ENCODE measurements around the gene MAP7D1. TPM values are rescaled to one million over a fixed set of nuclear protein-coding genes. Genes with fewer than 3 reads are reported as not detected.

MAP7D1 gene
- total RNA-seq, 1 donor: 142 TPM

DNA sequence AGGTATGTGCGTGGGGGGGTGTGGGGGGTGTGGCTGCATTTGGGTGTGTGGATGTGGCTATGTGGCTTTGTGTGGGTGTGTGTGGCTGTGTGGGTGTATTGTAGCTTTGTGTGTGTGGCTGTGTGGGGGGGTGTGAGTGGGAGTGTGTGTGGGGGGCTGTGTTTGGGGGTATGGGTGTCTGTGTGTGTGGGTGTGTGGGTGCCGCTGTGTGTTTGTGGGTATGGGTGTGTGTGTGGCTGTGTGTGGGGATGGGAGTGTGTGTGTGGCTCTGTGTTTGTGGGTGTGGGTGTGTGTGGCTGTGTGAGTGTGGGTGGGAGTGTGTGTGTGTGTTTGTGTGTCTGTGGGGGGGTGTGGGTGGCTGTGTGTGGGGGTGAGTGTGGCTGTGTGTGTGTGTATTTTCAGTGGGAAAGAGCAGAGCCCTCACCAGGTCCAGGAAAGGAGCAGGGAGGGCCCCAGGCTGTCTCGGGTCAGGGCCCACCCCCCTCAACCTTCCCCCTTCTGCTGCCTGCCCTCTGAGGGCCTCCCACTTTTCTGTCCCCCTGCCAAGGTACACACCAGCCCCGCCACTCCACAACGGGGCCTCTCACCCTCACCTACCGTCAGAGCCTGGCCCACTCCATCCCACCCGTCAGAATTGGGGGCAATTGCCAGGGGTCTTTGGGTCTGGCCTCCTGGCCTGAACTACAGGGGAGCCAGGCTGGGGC lies 29.0 kb upstream of the MAP7D1 start:
- DNase-seq (ENCODE audit: low read depth): no peak

DNA sequence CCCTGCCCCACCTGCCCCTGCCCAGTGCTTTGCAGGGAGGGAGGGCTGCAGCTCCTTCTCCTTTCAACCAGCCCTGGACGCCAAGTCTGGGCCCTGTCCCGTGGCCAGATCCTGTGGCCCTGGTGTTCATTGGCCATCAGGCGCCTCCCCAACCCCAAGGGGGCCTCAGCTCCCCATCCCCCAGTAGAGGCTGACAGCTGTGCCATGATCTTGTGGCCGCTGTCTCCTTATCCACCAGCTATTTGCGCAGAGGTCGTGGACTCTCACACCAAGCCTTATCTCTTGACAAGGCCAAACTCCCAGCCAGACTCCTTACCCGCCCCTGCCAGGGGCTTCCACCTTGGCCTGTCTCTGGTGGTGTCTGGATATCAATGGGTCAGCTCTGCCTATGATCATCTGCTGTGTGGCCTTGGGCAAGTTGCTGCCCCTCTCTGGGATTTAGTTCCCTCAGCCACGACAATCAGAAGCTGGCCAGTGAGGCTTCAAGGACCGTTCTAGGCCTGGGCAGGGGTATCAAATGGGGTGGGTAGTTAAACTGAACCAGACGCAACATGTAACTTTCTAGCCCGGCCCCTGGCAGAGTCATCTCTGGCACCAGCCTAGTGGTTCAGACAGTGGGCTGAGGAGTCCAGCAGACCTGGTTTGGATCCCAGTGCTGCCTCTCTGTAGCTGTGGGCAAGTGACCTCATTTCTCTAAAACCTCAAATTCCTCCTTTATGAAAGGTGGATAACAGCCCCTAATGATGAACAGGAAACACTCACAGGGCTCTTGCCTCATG lies 27.6 kb upstream of the MAP7D1 start:
- peak; percentile 56 for DNase-seq (ENCODE audit: low read depth)
- H3K4me3 ChIP-seq (ENCODE audit: low read depth, low read length): no peak overlapping the region
- TF ChIP-seq, protein P1, sequence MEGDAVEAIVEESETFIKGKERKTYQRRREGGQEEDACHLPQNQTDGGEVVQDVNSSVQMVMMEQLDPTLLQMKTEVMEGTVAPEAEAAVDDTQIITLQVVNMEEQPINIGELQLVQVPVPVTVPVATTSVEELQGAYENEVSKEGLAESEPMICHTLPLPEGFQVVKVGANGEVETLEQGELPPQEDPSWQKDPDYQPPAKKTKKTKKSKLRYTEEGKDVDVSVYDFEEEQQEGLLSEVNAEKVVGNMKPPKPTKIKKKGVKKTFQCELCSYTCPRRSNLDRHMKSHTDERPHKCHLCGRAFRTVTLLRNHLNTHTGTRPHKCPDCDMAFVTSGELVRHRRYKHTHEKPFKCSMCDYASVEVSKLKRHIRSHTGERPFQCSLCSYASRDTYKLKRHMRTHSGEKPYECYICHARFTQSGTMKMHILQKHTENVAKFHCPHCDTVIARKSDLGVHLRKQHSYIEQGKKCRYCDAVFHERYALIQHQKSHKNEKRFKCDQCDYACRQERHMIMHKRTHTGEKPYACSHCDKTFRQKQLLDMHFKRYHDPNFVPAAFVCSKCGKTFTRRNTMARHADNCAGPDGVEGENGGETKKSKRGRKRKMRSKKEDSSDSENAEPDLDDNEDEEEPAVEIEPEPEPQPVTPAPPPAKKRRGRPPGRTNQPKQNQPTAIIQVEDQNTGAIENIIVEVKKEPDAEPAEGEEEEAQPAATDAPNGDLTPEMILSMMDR (IDR thresholded peaks at IDR 0.05; ENCODE audit: insufficient read depth, low read depth, low read length): no peak

More for the DNA sequence above, 29.0 kb upstream of the MAP7D1 start:
- TF ChIP-seq, protein P1 (IDR thresholded peaks at IDR 0.05; ENCODE audit: insufficient read depth, low read depth, low read length): no peak
- no peak overlapping the region for H3K4me3 ChIP-seq (ENCODE audit: low read depth, low read length)

DNA sequence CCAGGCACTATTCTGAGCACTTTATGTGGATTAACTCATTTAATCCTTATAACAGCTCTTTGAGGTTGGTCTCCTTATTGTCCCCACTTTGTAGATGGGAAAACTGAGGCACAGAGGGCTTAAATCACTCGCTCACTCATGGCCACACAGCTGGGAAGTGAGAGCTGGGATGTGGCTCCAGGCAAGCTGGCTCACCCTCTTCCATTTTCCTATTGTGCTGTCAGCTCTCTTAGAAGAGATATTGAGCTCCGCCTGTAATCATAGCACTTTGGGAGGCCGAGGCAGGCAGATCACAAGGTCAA lies 27.1 kb upstream of the MAP7D1 start:
- DNase-seq (ENCODE audit: low read depth): no peak
- TF ChIP-seq, protein P1 (IDR thresholded peaks at IDR 0.05; ENCODE audit: insufficient read depth, low read depth, low read length): no peak
- H3K4me3 ChIP-seq (ENCODE audit: low read depth, low read length): no peak overlapping the region

DNA sequence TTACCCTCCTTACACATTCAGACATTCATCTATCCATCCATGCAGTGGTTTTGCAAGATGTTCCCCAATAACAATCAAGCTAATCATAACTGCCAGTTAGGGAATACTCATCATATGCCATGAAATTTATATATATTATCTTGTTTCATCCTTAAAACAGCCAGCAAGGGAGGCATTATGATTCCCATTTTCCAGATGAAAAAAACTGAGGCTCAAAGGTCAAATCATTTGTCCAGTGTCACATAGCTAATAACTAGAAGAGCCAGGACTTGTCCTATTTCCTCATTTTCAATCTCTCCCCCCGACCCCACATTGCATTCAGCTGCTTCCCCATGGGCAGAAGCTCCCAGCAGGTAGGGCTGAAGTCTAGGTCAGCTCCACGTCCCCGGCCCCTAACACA lies 23.9 kb upstream of the MAP7D1 start:
- DNase-seq (ENCODE audit: low read depth): no peak
- no peak overlapping the region for H3K4me3 ChIP-seq (ENCODE audit: low read depth, low read length)
- TF ChIP-seq, protein P1 (IDR thresholded peaks at IDR 0.05; ENCODE audit: insufficient read depth, low read depth, low read length): no peak

DNA sequence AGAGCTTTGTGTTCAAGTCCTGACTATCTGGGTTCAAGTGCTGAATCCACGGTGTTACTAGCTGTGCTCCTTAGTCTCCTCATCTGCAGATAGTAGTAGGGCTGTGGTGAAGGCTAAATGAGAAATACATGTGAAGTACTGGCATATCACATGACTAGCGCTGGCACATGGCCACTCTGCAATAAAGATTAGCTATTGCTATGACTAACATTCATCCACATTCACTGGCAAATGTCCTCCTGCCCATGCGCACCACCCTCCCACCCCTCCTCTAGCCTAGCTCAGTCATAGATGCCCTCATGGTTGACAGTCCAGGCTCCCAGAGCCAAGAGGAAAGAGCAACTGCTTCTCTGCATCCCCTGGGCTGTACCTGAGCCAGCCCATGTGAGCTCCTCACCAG lies 22.5 kb upstream of the MAP7D1 start:
- TF ChIP-seq, protein P1 (IDR thresholded peaks at IDR 0.05; ENCODE audit: insufficient read depth, low read depth, low read length): no peak
- H3K4me3 ChIP-seq (ENCODE audit: low read depth, low read length): no peak overlapping the region
- peak; percentile 97 for DNase-seq (ENCODE audit: low read depth)

DNA sequence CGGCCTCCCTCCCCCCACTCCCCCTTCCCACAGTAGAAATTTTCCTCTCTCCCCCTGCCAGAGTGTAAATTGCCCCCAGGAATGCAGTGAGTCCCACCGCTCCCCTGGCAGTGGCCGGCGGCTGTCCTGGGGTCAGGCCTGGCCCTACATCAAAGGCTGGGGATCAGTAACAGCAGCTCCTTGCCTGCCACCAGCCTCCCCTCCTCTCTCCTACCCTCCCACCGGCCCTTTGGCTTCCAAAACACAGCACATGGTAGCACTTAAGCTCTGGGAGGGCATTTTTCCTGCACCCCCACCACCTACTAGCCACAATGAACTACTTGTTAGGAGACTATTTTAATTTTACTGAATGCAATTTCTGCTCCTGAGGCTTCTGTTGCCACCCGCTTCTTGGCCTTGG lies 21.9 kb upstream of the MAP7D1 start:
- TF ChIP-seq, protein P1 (IDR thresholded peaks at IDR 0.05; ENCODE audit: insufficient read depth, low read depth, low read length): no peak
- DNase-seq (ENCODE audit: low read depth): no peak
- no peak overlapping the region for H3K4me3 ChIP-seq (ENCODE audit: low read depth, low read length)

All from fibroblast of villous mesenchyme (primary cell).